Peyer's patch (tissue), 4 donors: ENCODE data around the gene DNAJC8.

ENCODE experiments used
- POLR2A ChIP-seq, 2 donors: fragments of 450-650 bp; IDR thresholded peaks; one replicate each; pipeline ENCODE4 v1.5.1; 2017; ENCODE audit warnings: antibody characterized with exemption in 2 of 2, mild to moderate bottlenecking in 2 of 2, moderate library complexity in 2 of 2
- TF ChIP-seq, protein P1 (sequence below), 6 experiments: fragments of 450-650 bp in 4 of 6; fragments of 200-600 bp in 2 of 6; sonication (generic) in 1 of 6; IDR thresholded peaks; one replicate each; pipeline ENCODE4 v1.5.1; 2017 to 2019; ENCODE audit warnings: antibody characterized with exemption in 6 of 6, mild to moderate bottlenecking in 3 of 6, moderate library complexity in 1 of 6

GRCh38 chr1:28160782-28161266 lies 72.0 kb downstream of the DNAJC8 start:
- no peak for TF ChIP-seq POLR2A (IDR thresholded peaks at IDR 0.05)
- TF ChIP-seq, protein P1, sequence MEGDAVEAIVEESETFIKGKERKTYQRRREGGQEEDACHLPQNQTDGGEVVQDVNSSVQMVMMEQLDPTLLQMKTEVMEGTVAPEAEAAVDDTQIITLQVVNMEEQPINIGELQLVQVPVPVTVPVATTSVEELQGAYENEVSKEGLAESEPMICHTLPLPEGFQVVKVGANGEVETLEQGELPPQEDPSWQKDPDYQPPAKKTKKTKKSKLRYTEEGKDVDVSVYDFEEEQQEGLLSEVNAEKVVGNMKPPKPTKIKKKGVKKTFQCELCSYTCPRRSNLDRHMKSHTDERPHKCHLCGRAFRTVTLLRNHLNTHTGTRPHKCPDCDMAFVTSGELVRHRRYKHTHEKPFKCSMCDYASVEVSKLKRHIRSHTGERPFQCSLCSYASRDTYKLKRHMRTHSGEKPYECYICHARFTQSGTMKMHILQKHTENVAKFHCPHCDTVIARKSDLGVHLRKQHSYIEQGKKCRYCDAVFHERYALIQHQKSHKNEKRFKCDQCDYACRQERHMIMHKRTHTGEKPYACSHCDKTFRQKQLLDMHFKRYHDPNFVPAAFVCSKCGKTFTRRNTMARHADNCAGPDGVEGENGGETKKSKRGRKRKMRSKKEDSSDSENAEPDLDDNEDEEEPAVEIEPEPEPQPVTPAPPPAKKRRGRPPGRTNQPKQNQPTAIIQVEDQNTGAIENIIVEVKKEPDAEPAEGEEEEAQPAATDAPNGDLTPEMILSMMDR (IDR thresholded peaks at IDR 0.05): no peak
